ENCODE measurements around the gene HOXD13.

Gene HOXD13

GRCh38 chr2:176121190-176122051 lies 28.9 kb downstream of the HOXD13 start:
- peak; percentile 26 to 28 for DNase-seq

DNA sequence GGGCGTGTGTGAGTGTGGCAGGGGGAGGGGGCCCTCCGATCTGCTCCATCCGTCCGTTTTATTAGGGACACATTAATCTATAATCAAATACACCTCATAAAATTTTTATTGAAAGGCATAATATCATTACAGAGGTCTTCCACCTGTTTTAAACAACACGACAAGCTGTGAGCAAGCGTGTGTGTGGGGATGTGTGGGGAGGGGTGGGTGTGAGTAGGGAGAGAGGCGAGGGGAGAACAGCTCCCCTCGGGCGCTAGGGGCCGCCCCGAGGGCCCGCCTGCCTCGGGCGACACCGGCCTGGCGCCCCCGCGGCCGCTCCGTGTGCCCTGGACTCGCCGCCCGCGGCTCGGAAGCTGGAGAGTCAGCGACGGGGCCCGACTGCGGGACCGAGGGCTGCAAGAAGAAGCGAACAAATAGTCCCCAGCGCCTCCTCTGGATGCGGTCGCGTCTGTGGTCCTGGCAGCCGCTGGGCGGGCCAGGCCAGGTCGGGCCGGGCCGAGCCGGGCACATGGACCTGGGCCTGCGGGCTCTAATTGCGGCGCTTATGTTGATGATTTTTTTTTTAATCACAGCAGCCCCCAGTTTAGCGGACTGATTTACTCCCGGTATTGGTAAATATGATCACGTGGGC lies 29.6 kb downstream of the HOXD13 start:
- no peak for DNase-seq

- peak in 1 of 2 experiments; percentile 54 for DNase-seq
Measured at GRCh38 chr2:176122683-176123410, 30.3 kb downstream of the HOXD13 start, which contains the start of gene HOXD9. HOXD9 (plus strand) TSS chr2:176122719; CDS start chr2:176122769, 50 bp downstream.

- DNase-seq = peak in 1 of 2 experiments; percentile 26
Measured at GRCh38 chr2:176123411-176124109, 31.0 kb downstream of the HOXD13 start.

DNA sequence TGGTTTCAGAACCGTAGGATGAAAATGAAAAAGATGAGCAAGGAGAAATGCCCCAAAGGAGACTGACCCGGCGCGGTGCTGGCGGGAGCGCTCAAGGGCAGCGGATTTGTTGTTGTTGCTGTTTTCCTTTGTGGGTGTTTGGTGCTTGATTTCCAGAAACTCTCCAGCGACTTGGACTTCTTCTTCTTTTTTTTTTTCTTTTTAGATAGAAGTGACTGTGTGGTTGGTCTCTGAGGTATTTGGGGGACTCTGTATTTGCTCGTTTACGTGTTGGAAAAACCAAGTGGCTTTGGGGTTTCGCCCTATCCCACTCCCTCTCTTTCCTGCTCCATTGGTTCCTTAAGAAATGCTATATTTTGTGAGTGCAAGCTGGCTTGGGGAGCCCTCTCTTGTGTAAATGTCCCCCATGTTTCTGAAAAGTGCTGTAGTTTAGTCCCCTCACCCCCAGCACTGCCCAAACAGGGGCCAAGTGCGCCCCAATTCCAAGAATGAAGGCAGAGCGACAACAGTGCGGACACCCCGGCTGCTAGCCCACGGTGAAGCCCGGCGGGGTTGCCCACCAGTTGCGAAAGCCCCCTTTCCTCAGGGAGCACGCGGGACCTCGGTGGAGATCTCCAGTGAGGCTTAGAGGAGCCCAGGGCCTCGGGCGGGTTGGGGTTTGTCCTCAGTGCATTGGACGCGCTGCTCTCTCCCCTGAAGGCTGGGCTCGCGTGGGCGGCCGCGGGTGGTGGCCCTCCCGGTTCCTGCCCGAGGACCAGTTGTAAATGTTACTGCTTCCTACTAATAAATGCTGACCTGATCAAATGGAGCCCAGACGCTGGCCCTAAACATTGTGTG lies 31.8 kb downstream of the HOXD13 start:
- DNase-seq = peak in 1 of 2 experiments; percentile 10

DNA sequence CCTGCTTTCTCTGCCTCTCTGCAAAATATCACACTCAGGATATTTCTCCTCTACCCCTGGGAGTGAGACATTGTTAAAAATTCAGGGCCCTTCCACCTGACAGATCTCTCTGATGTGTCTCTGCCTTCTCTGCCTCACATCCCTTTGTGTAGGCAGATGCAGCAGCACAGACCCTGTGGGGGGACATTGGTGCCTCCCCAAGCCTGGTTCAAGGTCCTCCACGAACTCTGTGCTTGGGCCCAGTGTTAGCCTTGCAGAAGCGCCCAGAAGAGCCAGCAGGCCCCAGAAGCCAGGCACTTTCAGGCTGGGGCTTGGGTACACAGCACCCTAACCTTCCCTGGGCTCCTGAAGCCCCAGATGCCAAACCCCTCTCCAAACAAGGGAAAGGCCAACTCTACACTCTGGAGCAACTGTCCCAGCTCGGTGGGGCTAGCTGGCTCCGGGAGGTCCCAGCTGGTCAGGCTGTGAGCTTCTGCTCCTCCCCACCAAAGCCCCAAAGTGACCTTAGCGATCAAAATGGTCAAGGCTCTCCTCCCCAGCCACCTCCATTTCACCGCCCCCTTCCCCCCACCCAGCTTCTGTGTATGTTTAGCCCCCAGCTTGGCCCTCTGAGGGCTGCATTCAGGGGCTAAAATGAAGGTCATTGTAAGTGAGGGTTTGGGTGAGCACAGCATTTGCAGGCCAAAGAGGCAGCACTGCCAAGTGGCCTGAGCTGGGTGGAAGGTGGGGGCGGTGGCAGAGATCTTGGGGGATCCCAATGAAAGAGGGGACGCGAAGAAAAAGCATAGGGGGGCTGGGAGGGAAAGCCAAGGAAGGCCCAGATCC lies 32.6 kb downstream of the HOXD13 start:
- peak in 1 of 2 experiments; percentile 17 for DNase-seq

DNA sequence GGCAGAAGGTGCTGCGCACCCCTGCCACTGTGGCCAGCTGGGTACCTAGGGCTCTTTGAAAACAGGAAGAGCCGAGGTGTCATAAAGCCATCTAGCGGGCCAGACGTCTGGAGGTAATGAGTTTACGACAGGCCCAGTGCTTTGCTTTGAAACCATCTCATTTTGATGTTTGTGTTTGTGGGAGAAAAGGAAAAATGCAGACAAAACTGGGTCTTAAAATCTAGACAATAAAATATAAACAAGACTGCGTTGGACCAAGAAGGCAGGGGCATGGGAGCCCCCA lies 33.2 kb downstream of the HOXD13 start:
- no peak for DNase-seq

DNA sequence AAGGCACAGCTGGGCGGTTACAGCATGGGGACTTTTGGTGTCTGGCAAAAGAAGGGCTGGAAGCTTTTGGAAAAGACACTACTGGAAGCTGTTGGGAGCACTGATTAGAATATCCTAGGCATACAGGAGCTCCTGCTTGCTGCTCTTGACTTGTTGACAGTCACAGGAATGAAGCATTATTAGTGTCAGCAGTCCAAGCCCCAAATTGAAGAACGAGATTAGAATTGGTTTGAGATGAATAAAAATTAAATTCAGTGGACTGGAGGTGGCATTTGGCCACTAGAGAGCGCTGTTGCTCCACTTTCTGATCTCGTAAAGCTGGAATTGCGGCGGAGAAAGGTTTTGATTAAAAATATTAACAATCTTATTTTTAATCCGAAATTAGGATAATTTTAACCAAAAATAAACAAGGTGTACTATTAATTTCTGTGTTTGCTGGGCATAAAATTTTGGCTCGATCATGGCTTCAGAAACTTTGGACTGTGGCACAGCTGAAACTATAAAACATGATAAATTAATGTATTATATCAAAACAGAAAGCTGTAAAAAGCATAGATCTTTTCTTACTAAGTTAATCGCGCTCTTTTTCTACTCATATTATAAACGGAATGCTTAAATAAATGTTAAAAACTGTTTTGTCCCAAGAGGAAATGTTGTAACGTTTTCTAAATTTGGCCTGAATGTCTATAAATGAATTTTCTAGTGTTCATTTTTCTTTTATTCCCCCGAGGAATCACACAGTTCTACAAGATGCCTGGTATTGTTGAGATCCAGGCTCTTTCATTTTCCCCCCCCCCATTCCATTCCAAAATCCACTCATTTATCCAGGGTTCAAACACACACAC lies 34.6 kb downstream of the HOXD13 start:
- DNase-seq = peak; percentile 69 to 70

- no peak for DNase-seq
Measured at GRCh38 chr2:176127774-176128072, 35.2 kb downstream of the HOXD13 start.

GRCh38 chr2:176128172-176128981 lies 35.9 kb downstream of the HOXD13 start:
- peak; percentile 32 to 36 for DNase-seq

DNA sequence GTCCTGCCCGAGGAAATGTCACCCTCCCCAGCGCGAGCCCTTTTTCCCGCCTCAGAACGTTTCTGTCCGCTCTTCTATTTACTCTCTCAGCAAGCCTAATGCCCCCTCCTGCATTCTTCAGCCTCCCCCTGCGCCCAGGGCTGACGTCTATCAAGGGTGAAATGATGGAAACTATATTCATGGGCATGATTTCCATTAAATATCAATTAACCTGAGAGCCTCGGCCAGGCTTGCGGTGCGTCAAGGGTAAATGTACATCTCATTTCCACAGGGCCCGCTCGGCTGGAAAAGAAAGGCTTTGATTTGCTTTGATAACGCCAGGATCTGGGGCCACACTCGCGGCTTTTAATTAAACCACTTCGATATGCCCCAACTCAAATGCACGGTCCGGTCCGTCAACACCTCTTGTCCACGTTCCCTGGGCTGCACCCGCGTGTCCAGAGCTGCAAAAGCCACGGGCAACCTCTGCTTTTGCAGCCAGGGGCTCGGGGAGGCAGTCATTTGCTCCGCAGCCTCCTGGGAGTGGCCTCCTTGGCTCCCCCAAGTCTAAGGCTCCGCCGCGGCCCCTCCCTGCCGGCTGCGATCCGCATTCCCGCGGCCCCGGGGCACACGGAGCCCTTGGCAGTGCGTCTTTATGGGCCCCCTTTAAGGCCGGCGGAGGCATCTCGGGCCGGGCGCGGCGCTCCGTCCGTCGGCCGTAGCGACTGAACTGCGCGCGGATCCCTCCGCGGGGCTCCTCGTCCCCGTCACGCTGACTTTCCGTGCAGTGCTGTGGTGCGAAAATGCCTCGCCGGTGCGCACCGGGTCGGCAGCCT lies 36.7 kb downstream of the HOXD13 start, which contains the start of gene HOXD8:
Gene HOXD8 (plus strand): TSS at position 724 of the 815 bp plus-strand sequence. CDS start 662 bp downstream, outside the sequence.
- peak; percentile 33 to 50 for DNase-seq

DNA sequence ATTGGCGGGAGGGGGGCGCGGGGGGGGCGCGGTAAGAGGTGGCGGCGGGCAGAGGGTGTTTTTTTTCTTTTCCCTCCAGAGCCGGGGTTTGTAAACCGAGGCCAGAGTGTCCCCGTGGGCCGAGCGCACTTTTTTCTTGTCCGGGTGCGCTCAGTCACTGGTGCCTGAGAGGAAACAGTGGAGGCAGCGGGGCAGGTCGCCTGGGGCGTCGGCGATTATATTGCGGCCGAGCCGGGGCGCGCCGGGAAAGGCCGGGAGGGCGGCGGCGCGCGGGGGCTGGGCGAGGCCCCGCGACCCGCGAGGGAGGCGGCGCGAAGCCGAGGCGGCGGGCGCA lies 37.3 kb downstream of the HOXD13 start:
- DNase-seq = no peak

GRCh38 chr2:176130147-176130956 lies 37.8 kb downstream of the HOXD13 start:
- peak; percentile 38 to 54 for DNase-seq

GRCh38 chr2:176130957-176131847 lies 38.7 kb downstream of the HOXD13 start:
- DNase-seq = no peak

- DNase-seq = no peak
Measured at GRCh38 chr2:176131848-176132158, 39.3 kb downstream of the HOXD13 start.
